ENCODE data around the gene MICALL1.

Gene MICALL1

GRCh38 chr22:37907036-37907954, 1.2 kb downstream of the MICALL1 start:
- no peak for DNase-seq

GRCh38 chr22:37909766-37910165, 3.7 kb downstream of the MICALL1 start:
- DNase-seq, result no peak

GRCh38 chr22:37910890-37911672, 5.0 kb downstream of the MICALL1 start:
- DNase-seq, result no peak

GRCh38 chr22:37911697-37912096, 5.6 kb downstream of the MICALL1 start:
- no peak for DNase-seq

GRCh38 chr22:37912171-37912570, 6.1 kb downstream of the MICALL1 start:
- no peak for DNase-seq

- no peak for DNase-seq
Measured at GRCh38 chr22:37913233-37913721, 7.2 kb downstream of the MICALL1 start.

GRCh38 chr22:37916311-37916710, 10.2 kb downstream of the MICALL1 start:
- no peak for DNase-seq

GRCh38 chr22:37917874-37918548, 11.9 kb downstream of the MICALL1 start:
- no peak for DNase-seq

- DNase-seq, result no peak
Measured at GRCh38 chr22:37918580-37919270, 12.6 kb downstream of the MICALL1 start.

GRCh38 chr22:37920126-37920525, 14.0 kb downstream of the MICALL1 start:
- no peak for DNase-seq

GRCh38 chr22:37922191-37922590, 16.1 kb downstream of the MICALL1 start:
- DNase-seq, result no peak

- no peak for DNase-seq
Measured at GRCh38 chr22:37923927-37924326, 17.8 kb downstream of the MICALL1 start.

GRCh38 chr22:37924386-37925065, 18.4 kb downstream of the MICALL1 start:
- DNase-seq, result no peak

GRCh38 chr22:37925330-37925729, 19.2 kb downstream of the MICALL1 start:
- no peak for DNase-seq

- no peak for DNase-seq
Measured at GRCh38 chr22:37925767-37926166, 19.7 kb downstream of the MICALL1 start.

GRCh38 chr22:37926358-37926757, 20.3 kb downstream of the MICALL1 start:
- DNase-seq, result no peak

- DNase-seq, result no peak
Measured at GRCh38 chr22:37926771-37927636, 20.9 kb downstream of the MICALL1 start.

GRCh38 chr22:37927637-37927936, 21.5 kb downstream of the MICALL1 start:
- DNase-seq, result no peak

- DNase-seq, result no peak
Measured at GRCh38 chr22:37929390-37929789, 23.3 kb downstream of the MICALL1 start.

GRCh38 chr22:37930270-37930951, 24.3 kb downstream of the MICALL1 start:
- DNase-seq, result no peak

Data from activated gamma-delta T cell treated with Interleukin-2 at 50 U/mL for 16 hours (primary cell).